OCI-LY1 (cell line): Measurements from ENCODE around the gene IFITM5.

Experiments
- H2AFZ ChIP-seq: fragments of 200-600 bp; sonication (generic), shearing (Covaris generic); 2 replicates; pipeline ENCODE4 v1.6.0; 2014; ENCODE audit warnings: antibody characterized with exemption, mild to moderate bottlenecking, low read length
- H3F3A ChIP-seq: fragments of 200-600 bp; sonication (generic), shearing (Covaris generic); 2 replicates; pipeline ENCODE4 v1.6.0; 2014; ENCODE audit warnings: mild to moderate bottlenecking, antibody characterized with exemption, low read length, moderate library complexity; ENCODE audit not compliant: insufficient read depth
- H3K27ac ChIP-seq: fragments of 200-600 bp; sonication (generic); 2 replicates; pipeline ENCODE4 v1.5.1; 2014; ENCODE audit warnings: low read length, mixed run types, mild to moderate bottlenecking, low read depth; ENCODE audit not compliant: poor library complexity, severe bottlenecking
- H3K27me3 ChIP-seq: fragments of 200-600 bp; sonication (generic); 2 replicates; pipeline ENCODE4 v1.6.0; 2014; ENCODE audit warnings: antibody characterized with exemption, mild to moderate bottlenecking, low read length, moderate library complexity; ENCODE audit not compliant: insufficient read depth
- H3K36me3 ChIP-seq: fragments of 200-600 bp; sonication (generic); 2 replicates; pipeline ENCODE4 v1.6.1; 2014; ENCODE audit warnings: mild to moderate bottlenecking, antibody characterized with exemption, low read length, moderate library complexity, mixed read lengths; ENCODE audit not compliant: insufficient read depth
- H3K4me1 ChIP-seq: fragments of 200-600 bp; sonication (generic); 2 replicates; pipeline ENCODE4 v1.5.1; 2014; ENCODE audit warnings: mild to moderate bottlenecking, low read length, moderate library complexity; ENCODE audit not compliant: insufficient read depth, severe bottlenecking
- H3K4me2 ChIP-seq: fragments of 200-600 bp; sonication (generic), shearing (Covaris generic); 2 replicates; pipeline ENCODE4 v1.6.1; 2014; ENCODE audit warnings: low read length
- H3K4me3 ChIP-seq: fragments of 200-600 bp; sonication (generic); 2 replicates; pipeline ENCODE4 v1.5.1; 2014; ENCODE audit warnings: low read length, low read depth, mild to moderate bottlenecking, mixed read lengths; ENCODE audit not compliant: poor library complexity, severe bottlenecking
- H3K79me2 ChIP-seq: fragments of 200-600 bp; shearing (Covaris generic); 2 replicates; pipeline ENCODE4 v1.6.1; 2016; ENCODE audit warnings: mixed run types, low read length, mixed read lengths; ENCODE audit not compliant: insufficient read depth
- H3K9ac ChIP-seq: fragments of 200-600 bp; sonication (generic), shearing (Covaris generic); 2 replicates; pipeline ENCODE4 v1.6.1; 2014; ENCODE audit warnings: mild to moderate bottlenecking, low read length, mixed read lengths
- H3K9me2 ChIP-seq: fragments of 200-600 bp; sonication (generic), shearing (Covaris generic); 2 replicates; pipeline ENCODE4 v1.6.1; 2014; ENCODE audit warnings: low read depth, mild to moderate bottlenecking, low read length, mixed read lengths
- H3K9me3 ChIP-seq: fragments of 200-600 bp; shearing (Covaris generic); 2 replicates; pipeline ENCODE4 v1.6.1; 2014; ENCODE audit warnings: low read length, mixed read lengths
- H4K20me1 ChIP-seq: fragments of 200-600 bp; sonication (generic), shearing (Covaris generic); 2 replicates; pipeline ENCODE4 v1.6.0; 2016; ENCODE audit warnings: mild to moderate bottlenecking, low read length; ENCODE audit not compliant: insufficient read depth
- EZH2 ChIP-seq: fragments of 200-600 bp; sonication (generic), shearing (Covaris generic); IDR thresholded peaks from 2 replicates; pipeline ENCODE4 v1.8.0; 2017; ENCODE audit warnings: borderline replicate concordance, mixed run types, mild to moderate bottlenecking, antibody characterized with exemption, low read length, moderate library complexity, mixed read lengths
- TF ChIP-seq, protein P1 (sequence below): fragments of 200-600 bp; sonication (generic), shearing (Covaris generic); IDR thresholded peaks from 2 replicates; pipeline ENCODE4 v1.5.1; 2017; ENCODE audit warnings: mild to moderate bottlenecking, antibody characterized with exemption, low read length, moderate library complexity, mixed read lengths

Gene IFITM5

DNA sequence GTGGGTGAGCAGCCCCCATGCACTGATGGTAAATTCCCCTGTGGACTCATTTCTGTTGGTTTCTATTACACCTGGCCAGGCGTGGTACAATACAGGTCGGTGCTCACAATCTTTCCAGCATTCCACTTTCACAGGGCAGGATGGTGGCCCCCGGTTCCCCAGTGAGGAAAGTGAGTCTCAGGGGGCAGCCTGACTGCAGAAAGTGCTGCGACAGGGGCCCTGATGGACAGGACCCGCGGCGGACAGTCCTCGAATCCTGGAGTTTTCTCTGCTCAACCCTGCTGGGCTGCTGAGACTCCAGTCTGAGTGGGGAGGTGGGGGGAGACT, 13.5 kb downstream of the IFITM5 start:
- H3K36me3 ChIP-seq: no peaks in the 10 kb centered on the region
- H4K20me1 ChIP-seq: no peaks in the 10 kb centered on the region
- TF ChIP-seq EZH2: no peak
- TF ChIP-seq, protein P1, sequence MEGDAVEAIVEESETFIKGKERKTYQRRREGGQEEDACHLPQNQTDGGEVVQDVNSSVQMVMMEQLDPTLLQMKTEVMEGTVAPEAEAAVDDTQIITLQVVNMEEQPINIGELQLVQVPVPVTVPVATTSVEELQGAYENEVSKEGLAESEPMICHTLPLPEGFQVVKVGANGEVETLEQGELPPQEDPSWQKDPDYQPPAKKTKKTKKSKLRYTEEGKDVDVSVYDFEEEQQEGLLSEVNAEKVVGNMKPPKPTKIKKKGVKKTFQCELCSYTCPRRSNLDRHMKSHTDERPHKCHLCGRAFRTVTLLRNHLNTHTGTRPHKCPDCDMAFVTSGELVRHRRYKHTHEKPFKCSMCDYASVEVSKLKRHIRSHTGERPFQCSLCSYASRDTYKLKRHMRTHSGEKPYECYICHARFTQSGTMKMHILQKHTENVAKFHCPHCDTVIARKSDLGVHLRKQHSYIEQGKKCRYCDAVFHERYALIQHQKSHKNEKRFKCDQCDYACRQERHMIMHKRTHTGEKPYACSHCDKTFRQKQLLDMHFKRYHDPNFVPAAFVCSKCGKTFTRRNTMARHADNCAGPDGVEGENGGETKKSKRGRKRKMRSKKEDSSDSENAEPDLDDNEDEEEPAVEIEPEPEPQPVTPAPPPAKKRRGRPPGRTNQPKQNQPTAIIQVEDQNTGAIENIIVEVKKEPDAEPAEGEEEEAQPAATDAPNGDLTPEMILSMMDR: no peak
- no peak overlapping the region for H3K4me2 ChIP-seq
- no peak overlapping the region for H3K9ac ChIP-seq
- peaks cover 7% of the 10 kb centered on the region; the same call in 1 of the 2 replicates for H3K27me3 ChIP-seq
- no peaks in the 10 kb centered on the region for H3K79me2 ChIP-seq
- H3K4me1 ChIP-seq: peaks cover 35% of the 10 kb centered on the region
- no peak overlapping the region for H3K4me3 ChIP-seq
- H3F3A ChIP-seq: no peaks in the 10 kb centered on the region
- no peaks in the 10 kb centered on the region for H3K9me2 ChIP-seq
- H3K27ac ChIP-seq: no peak overlapping the region
- no peaks in the 10 kb centered on the region for H3K9me3 ChIP-seq
- no peak overlapping the region for H2AFZ ChIP-seq

DNA sequence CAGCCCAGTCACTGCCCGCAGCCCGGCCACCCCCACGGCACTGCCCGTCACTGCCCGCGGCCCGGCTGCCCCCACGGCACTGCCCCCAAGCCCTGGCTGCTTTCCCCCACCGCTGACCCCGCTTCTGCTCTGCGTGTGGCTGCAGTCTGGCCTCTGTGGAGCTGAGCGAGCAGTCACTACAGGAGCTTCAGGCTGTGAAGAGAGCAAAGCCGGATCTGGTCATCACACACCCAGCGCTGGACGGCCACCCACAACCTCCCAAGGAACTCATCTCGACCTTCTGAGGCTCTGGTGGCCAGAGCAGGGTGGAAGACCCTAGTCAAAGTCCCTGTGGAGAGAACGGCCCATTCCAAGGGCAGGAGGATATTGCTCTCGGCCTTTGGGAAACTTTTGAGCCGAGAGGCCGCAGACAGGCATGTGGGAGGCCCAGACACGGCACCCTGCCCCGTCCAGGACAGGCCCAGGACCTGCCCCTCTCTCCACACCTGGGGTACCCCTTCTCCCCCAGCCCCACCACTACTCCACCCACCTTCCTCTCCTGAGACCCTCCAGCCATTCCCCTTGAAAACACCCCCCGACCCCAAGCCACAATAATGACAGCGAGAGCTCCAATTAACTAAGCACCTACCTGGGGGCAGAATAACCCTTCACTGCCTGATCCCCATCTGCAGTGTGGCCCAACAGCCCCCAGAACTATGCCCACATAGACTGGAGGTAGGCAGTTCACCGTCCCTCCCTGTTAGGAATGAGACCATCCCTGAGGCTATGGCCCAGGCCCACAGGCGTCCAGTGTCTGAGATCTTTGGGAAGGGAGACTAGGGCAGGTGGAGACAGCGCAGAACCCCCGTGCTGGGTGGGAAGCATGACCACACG, 14.1 kb downstream of the IFITM5 start:
- Histone ChIP-seq H2AFZ (no peak overlapping the region), H4K20me1 (no peaks in the 10 kb centered on the region), H3K27ac (no peak overlapping the region), H3K4me2 (no peak overlapping the region), H3K9ac (no peak overlapping the region), H3K36me3 (no peaks in the 10 kb centered on the region), H3K9me2 (no peaks in the 10 kb centered on the region), H3K4me1 (peaks cover 32% of the 10 kb centered on the region), H3K4me3 (no peak overlapping the region), H3K27me3 (peaks cover 7% of the 10 kb centered on the region; the same call in 1 of the 2 replicates), H3K9me3 (no peaks in the 10 kb centered on the region), H3F3A (no peaks in the 10 kb centered on the region), H3K79me2 (no peaks in the 10 kb centered on the region)
- TF ChIP-seq, protein P1: no peak
- no peak for TF ChIP-seq EZH2

DNA sequence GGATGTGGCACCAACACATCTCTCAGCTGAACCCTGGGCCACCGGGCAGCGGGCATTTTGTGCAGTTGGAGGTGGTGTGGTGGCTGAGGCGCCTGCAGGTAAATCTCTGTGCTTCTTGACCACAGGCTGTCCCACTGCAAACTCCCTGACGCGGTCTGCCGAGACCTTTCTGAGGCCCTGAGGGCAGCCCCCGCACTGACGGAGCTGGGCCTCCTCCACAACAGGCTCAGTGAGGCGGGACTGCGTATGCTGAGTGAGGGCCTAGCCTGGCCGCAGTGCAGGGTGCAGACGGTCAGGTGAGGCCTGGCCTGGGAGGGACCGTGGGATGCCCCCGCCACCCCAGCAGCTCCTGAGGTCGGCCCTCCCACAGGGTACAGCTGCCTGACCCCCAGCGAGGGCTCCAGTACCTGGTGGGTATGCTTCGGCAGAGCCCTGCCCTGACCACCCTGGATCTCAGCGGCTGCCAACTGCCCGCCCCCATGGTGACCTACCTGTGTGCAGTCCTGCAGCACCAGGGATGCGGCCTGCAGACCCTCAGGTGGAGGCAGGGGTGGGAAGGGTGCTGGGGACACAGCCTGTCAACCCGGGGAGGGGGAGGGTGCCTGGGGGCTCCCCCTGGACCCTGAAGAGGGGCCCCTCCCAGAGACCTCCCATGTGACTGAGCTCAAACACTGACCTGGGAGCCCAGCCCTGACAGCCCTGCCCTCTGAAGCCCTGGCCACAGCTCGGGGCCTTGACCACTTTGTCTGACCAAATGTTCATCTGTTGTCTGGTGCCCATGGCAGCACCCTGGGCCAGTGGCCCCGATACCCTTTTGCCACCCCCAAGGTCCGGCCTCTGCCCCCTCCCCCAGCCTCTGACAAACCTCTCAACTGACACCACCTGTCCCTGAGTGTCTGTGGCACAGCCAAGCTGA, 15.0 kb downstream of the IFITM5 start:
- H3K9me2 ChIP-seq: no peaks in the 10 kb centered on the region
- no peak overlapping the region for H3K4me2 ChIP-seq
- no peak overlapping the region for H3K9ac ChIP-seq
- TF ChIP-seq EZH2: no peak
- TF ChIP-seq, protein P1: no peak
- no peaks in the 10 kb centered on the region for H3K36me3 ChIP-seq
- H2AFZ ChIP-seq: no peak overlapping the region
- no peaks in the 10 kb centered on the region for H3K79me2 ChIP-seq
- H4K20me1 ChIP-seq: no peaks in the 10 kb centered on the region
- no peaks in the 10 kb centered on the region for H3F3A ChIP-seq
- H3K27ac ChIP-seq: no peak overlapping the region
- H3K4me1 ChIP-seq: peaks cover 23% of the 10 kb centered on the region
- H3K4me3 ChIP-seq: no peak overlapping the region
- H3K9me3 ChIP-seq: no peaks in the 10 kb centered on the region
- peaks cover 7% of the 10 kb centered on the region; the same call in 1 of the 2 replicates for H3K27me3 ChIP-seq
